Measurements from ENCODE around the gene PATL1.
A peak's percentile ranks its signal among the peaks of the same experiment; 100 is the strongest.
"Not testable (repeated sequence)": the region's sequence is repeated elsewhere in the genome, so short reads cannot be mapped to it uniquely, and the experiment has no call there.

Gene PATL1

GRCh38 chr11:59630493-59630892 is 38.3 kb downstream of the PATL1 start:
- H3K27ac ChIP-seq (ENCODE audit: low read length): no peak overlapping the region
- no peaks in the 10 kb centered on the region for H3K9me3 ChIP-seq (ENCODE audit: insufficient read depth, low read depth, low read length)
- H3K36me3 ChIP-seq (ENCODE audit: insufficient read depth, low read depth, low read length): no peaks in the 10 kb centered on the region; the same call in 1 of the 2 replicates

DNA sequence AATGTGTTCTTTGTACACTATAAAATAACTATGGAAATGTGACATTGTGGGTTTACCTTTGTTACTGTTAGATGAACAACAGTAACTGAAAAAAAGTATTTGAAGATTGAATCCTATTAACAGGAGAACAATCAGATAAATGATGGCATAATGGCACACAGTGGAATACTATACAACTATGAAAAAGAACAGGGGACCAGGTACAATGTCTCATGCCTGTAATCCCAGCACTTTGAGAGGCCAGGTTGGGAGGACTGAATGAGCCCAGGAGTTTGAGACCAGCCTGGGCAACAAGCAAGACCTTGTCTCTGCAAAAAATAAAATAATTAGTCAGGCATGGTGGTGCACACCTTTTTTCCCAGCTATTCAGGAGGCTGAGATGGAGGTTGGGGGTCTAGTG is 38.8 kb downstream of the PATL1 start:
- H3K9ac ChIP-seq (ENCODE audit: low read depth, low read length): no peak overlapping the region
- H3K27ac ChIP-seq (ENCODE audit: low read length): no peak overlapping the region
- H3K27me3 ChIP-seq (ENCODE audit: insufficient read depth, low read length): no peaks in the 10 kb centered on the region
- H3K4me1 ChIP-seq (ENCODE audit: insufficient read depth, low read length): peaks cover 5% of the 10 kb centered on the region; the same call in 1 of the 2 replicates
- H3K36me3 ChIP-seq (ENCODE audit: insufficient read depth, low read depth, low read length): no peaks in the 10 kb centered on the region
- no peaks in the 10 kb centered on the region for H3K9me3 ChIP-seq (ENCODE audit: insufficient read depth, low read depth, low read length)
- no peak overlapping the region for H3K4me3 ChIP-seq (ENCODE audit: low read length)

More at GRCh38 chr11:59630493-59630892, 38.3 kb downstream of the PATL1 start:
- peaks cover under 1% of the 10 kb centered on the region; the same call in 1 of the 2 replicates for H3K4me1 ChIP-seq (ENCODE audit: insufficient read depth, low read length)
- no peak overlapping the region for H3K4me3 ChIP-seq (ENCODE audit: low read length)
- no peak overlapping the region for H3K9ac ChIP-seq (ENCODE audit: low read depth, low read length)
- H3K27me3 ChIP-seq (ENCODE audit: insufficient read depth, low read length): no peaks in the 10 kb centered on the region

- H3K4me1 ChIP-seq (ENCODE audit: insufficient read depth, low read length); H3K36me3 ChIP-seq (ENCODE audit: insufficient read depth, low read depth, low read length); H3K4me3 ChIP-seq (ENCODE audit: low read length); H3K27me3 ChIP-seq (ENCODE audit: insufficient read depth, low read length); H3K27ac ChIP-seq (ENCODE audit: low read length); H3K9ac ChIP-seq (ENCODE audit: low read depth, low read length); H3K9me3 ChIP-seq (ENCODE audit: insufficient read depth, low read depth, low read length): not testable (repeated sequence)
Measured at GRCh38 chr11:59626969-59627368, 41.9 kb downstream of the PATL1 start.

GRCh38 chr11:59625703-59626102 is 43.1 kb downstream of the PATL1 start:
- Histone ChIP-seq H3K27ac (ENCODE audit: low read length) (no peak overlapping the region), H3K36me3 (ENCODE audit: insufficient read depth, low read depth, low read length) (no peaks in the 10 kb centered on the region), H3K4me1 (ENCODE audit: insufficient read depth, low read length) (peaks cover 5% of the 10 kb centered on the region; the same call in 1 of the 2 replicates), H3K9me3 (ENCODE audit: insufficient read depth, low read depth, low read length) (no peaks in the 10 kb centered on the region), H3K4me3 (ENCODE audit: low read length) (no peak overlapping the region), H3K27me3 (ENCODE audit: insufficient read depth, low read length) (no peaks in the 10 kb centered on the region), H3K9ac (ENCODE audit: low read depth, low read length) (no peak overlapping the region)

- H3K36me3 ChIP-seq (ENCODE audit: insufficient read depth, low read depth, low read length): peaks cover 9% of the 10 kb centered on the region; the same call in 1 of the 2 replicates
- peaks cover 11% of the 10 kb centered on the region for H3K4me1 ChIP-seq (ENCODE audit: insufficient read depth, low read length)
- no peak overlapping the region for H3K4me3 ChIP-seq (ENCODE audit: low read length)
- no peaks in the 10 kb centered on the region for H3K9me3 ChIP-seq (ENCODE audit: insufficient read depth, low read depth, low read length)
- no peak overlapping the region for H3K27ac ChIP-seq (ENCODE audit: low read length)
- H3K9ac ChIP-seq (ENCODE audit: low read depth, low read length): no peak overlapping the region
- no peaks in the 10 kb centered on the region for H3K27me3 ChIP-seq (ENCODE audit: insufficient read depth, low read length)
Measured at GRCh38 chr11:59617876-59618275, 51.0 kb downstream of the PATL1 start.

DNA sequence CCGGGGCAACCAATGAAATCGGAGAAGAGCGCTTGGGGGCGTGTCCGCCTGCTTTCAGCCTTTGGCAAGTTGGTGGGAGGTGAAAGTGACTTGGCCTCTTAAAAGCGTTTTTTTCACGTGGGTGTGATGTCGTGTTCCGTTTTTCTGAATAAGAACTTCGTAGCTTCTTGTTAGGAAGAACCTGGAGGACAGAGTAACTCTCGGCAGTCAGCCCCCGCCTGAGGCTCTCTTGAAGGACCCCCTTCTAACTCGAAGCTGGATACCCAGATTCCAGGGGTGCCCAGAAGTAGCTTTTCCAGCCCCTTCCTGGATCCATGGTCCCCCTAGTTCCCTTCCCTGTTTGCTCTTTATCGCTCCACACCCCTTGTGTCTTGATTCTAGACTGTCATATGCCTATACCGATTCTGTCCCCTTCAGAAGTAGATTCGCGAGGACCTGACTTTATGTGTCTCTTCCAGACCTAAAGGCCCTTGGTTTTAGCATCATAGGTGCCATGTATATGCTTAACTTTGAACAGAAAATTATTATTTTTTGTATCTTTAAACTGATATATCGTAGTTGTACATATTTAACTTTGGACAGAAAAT is 52.3 kb downstream of the PATL1 start:
- Histone ChIP-seq H3K36me3 (ENCODE audit: insufficient read depth, low read depth, low read length) (peaks cover 12% of the 10 kb centered on the region), H3K27ac (ENCODE audit: low read length) (peak overlapping the region; percentile 49), H3K4me3 (ENCODE audit: low read length) (peak overlapping the region; percentile 96), H3K4me1 (ENCODE audit: insufficient read depth, low read length) (peaks cover 11% of the 10 kb centered on the region), H3K9ac (ENCODE audit: low read depth, low read length) (peak overlapping the region; percentile 78; the same call in 1 of the 2 replicates), H3K27me3 (ENCODE audit: insufficient read depth, low read length) (no peaks in the 10 kb centered on the region), H3K9me3 (ENCODE audit: insufficient read depth, low read depth, low read length) (no peaks in the 10 kb centered on the region)

DNA sequence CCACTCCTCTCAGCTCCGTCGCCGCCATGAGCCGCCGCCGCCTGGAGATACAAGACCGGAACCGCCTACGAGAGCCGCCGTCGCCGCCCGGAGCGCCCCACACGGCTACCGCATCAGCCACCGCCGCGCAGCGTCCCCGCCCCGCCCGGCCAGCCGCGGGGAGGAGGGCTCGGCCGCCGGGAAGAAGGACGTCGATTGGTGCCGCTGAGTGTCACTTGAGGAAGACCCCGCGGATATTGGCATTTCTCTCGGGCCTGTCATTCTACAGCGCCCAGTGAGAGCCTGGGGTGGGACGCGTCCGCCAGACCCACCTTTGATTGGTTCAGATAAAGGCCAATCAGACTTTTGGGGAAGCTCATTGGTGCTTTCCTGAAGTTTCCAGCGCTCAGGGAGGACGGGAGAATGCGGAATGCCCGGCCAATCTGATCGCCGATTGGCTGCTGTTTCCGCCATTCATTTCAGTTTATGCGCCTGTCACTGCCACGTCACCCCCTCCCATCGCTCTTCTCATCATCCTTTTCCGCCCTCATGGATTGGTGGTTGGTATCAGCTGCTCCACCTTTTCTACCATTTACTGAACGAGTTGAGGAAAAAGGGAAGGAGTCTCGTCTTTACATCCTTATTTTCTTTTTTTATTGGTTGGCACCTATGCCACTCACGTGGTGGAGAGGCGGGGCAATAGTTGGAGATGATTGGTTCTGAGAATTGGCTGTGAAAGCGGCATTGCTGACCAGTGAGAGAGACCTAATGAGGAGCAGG is 53.0 kb downstream of the PATL1 start, which contains the start of gene OSBP:
TSS of gene OSBP (minus strand) at position 138 of the 759 bp plus-strand sequence. CDS start at position 28, 110 bp downstream.
- H3K9me3 ChIP-seq (ENCODE audit: insufficient read depth, low read depth, low read length): no peaks in the 10 kb centered on the region
- peaks cover 12% of the 10 kb centered on the region for H3K36me3 ChIP-seq (ENCODE audit: insufficient read depth, low read depth, low read length)
- H3K27me3 ChIP-seq (ENCODE audit: insufficient read depth, low read length): no peaks in the 10 kb centered on the region
- peaks cover 11% of the 10 kb centered on the region for H3K4me1 ChIP-seq (ENCODE audit: insufficient read depth, low read length)
- peak within 1 kb of the TSS; percentile 49 for H3K27ac ChIP-seq (ENCODE audit: low read length)
- H3K4me3 ChIP-seq (ENCODE audit: low read length): peak within 1 kb of the TSS; percentile 96
- peak within 1 kb of the TSS; percentile 81; the same call in 1 of the 2 replicates for H3K9ac ChIP-seq (ENCODE audit: low read depth, low read length)

- no peak overlapping the region for H3K27ac ChIP-seq (ENCODE audit: low read length)
- H3K36me3 ChIP-seq (ENCODE audit: insufficient read depth, low read depth, low read length): peaks cover 17% of the 10 kb centered on the region
- H3K27me3 ChIP-seq (ENCODE audit: insufficient read depth, low read length): no peaks in the 10 kb centered on the region
- no peaks in the 10 kb centered on the region for H3K9me3 ChIP-seq (ENCODE audit: insufficient read depth, low read depth, low read length)
- peak overlapping the region; percentile 96 for H3K4me3 ChIP-seq (ENCODE audit: low read length)
- peaks cover 11% of the 10 kb centered on the region for H3K4me1 ChIP-seq (ENCODE audit: insufficient read depth, low read length)
- H3K9ac ChIP-seq (ENCODE audit: low read depth, low read length): peak overlapping the region; percentile 81; the same call in 1 of the 2 replicates
Measured at GRCh38 chr11:59615120-59615636, 53.7 kb downstream of the PATL1 start.

GRCh38 chr11:59614277-59615119 is 54.3 kb downstream of the PATL1 start:
- Histone ChIP-seq H3K9ac (ENCODE audit: low read depth, low read length) (peak overlapping the region; percentile 81; the same call in 1 of the 2 replicates), H3K9me3 (ENCODE audit: insufficient read depth, low read depth, low read length) (no peaks in the 10 kb centered on the region), H3K36me3 (ENCODE audit: insufficient read depth, low read depth, low read length) (peaks cover 24% of the 10 kb centered on the region), H3K27ac (ENCODE audit: low read length) (no peak overlapping the region), H3K4me3 (ENCODE audit: low read length) (peak overlapping the region; percentile 96), H3K27me3 (ENCODE audit: insufficient read depth, low read length) (no peaks in the 10 kb centered on the region), H3K4me1 (ENCODE audit: insufficient read depth, low read length) (peaks cover 11% of the 10 kb centered on the region)

- no peaks in the 10 kb centered on the region for H3K9me3 ChIP-seq (ENCODE audit: insufficient read depth, low read depth, low read length)
- no peaks in the 10 kb centered on the region for H3K27me3 ChIP-seq (ENCODE audit: insufficient read depth, low read length)
- no peak overlapping the region for H3K27ac ChIP-seq (ENCODE audit: low read length)
- peaks cover 11% of the 10 kb centered on the region for H3K4me1 ChIP-seq (ENCODE audit: insufficient read depth, low read length)
- H3K9ac ChIP-seq (ENCODE audit: low read depth, low read length): no peak overlapping the region
- no peak overlapping the region for H3K4me3 ChIP-seq (ENCODE audit: low read length)
- H3K36me3 ChIP-seq (ENCODE audit: insufficient read depth, low read depth, low read length): peaks cover 50% of the 10 kb centered on the region
Measured at GRCh38 chr11:59611570-59612565, 57.0 kb downstream of the PATL1 start.
